ENCODE results near the gene REXO1. TPM values are rescaled to one million over a fixed set of nuclear protein-coding genes. Genes with fewer than 3 reads are reported as not detected.

REXO1 gene
- total and polyA plus RNA-seq, 2 donors (not counting 3 experiments of a cell fraction or from before 2014, with no cell fraction given): 41.1 to 56.9 TPM

DNA sequence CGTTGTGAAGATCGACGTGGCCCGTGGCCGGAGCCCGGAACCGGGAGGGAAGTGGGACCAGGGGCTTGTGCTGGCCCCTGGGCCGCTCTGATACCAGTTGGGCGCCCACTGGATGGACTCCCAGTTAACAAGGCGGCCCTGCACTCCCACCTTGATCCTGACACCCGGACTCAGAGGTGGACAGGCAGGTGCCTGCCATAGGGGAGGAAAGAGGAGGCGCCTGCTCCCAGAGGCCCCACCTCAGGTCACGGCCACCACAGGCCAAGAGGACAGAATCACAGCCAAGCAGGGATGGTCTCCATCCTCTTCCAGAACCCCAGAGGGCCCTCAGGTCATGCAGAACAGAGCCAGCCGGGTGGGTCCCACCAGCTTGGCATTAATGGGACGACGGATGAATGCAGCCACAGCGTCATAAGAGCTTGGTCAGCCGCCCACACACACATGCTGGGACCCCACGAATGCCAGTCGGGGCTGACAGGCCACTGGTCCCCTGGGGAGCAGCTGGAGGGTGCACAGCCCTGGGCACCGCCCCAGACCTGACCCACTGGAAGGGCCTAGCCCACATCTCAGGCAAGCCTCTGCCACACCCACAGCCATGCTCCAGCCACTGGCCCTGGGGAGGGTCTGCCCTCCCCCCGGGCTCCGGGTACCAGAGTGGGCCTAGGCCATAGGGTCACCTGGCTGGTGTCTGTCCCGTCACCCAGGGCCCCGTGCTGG, 24.7 kb upstream of the REXO1 start:
- Histone ChIP-seq H3K27ac (ENCODE audit: insufficient read depth, low read depth, low read length) (no peak overlapping the region), H3K9me3 (replicated peaks; ENCODE audit: control insufficient read depth, insufficient read depth, low read length) (no peaks in the 10 kb centered on the region), H2AFZ (ENCODE audit: low read depth, low read length) (no peak overlapping the region), H3K9me1 (replicated peaks; ENCODE audit: control insufficient read depth, extremely low read depth, insufficient read depth, low read length) (no peaks in the 10 kb centered on the region), H3K4me1 (ENCODE audit: control insufficient read depth, extremely low read depth, insufficient read depth, low read length) (peaks cover 21% of the 10 kb centered on the region), H3K4me3 (replicated peaks in 1 of 3; ENCODE audit: insufficient read depth in 1 of 3, low read depth in 1 of 3, low read length in 3 of 3) (no peak overlapping the region), H3K9ac (replicated peaks; ENCODE audit: extremely low read depth, insufficient read depth, low read length) (no peak overlapping the region), H3K79me2 (ENCODE audit: control insufficient read depth, insufficient read depth, low read length) (peaks cover 38% of the 10 kb centered on the region), H3K27me3 (ENCODE audit: control insufficient read depth in 2 of 2, insufficient read depth in 2 of 2, low read length in 2 of 2) (no peaks in the 10 kb centered on the region), H3K4me2 (ENCODE audit: insufficient read depth, low read length) (no peak overlapping the region), H4K20me1 (replicated peaks; ENCODE audit: control insufficient read depth, extremely low read depth, insufficient read depth, low read length) (no peaks in the 10 kb centered on the region), H3K36me3 (ENCODE audit: control insufficient read depth in 2 of 2, extremely low read depth in 1 of 2, insufficient read depth in 2 of 2, low read length in 2 of 2) (peaks cover 0 to 4% of the 10 kb centered on the region in 2 experiments)
- intact Hi-C loops (cut with micrococcal nuclease) (no loop called here), dilution Hi-C loops (cut with MboI; ENCODE audit: extremely low pct_ligation_motif_present, low sequenced_read_pairs) (no loop called here)
- FAIRE-seq (no peak), DNase-seq (ENCODE audit: low read depth, low spot score) (no peak)
- TF ChIP-seq GATA2 (IDR thresholded peaks at IDR 0.05; ENCODE audit: insufficient read depth, insufficient read length, low read depth, low read length) (no peak), MYC (IDR thresholded peaks at IDR 0.05; ENCODE audit: low read depth, low read length) (no peak), POLR2AphosphoS5 (IDR thresholded peaks at IDR 0.05; ENCODE audit: insufficient read depth, low read depth, low read length) (no peak), FOS (IDR thresholded peaks at IDR 0.05; ENCODE audit: borderline replicate concordance, insufficient read depth, low read length) (no peak), EZH2 (IDR thresholded peaks at IDR 0.05; ENCODE audit: borderline replicate concordance, low read depth, low read length, severe bottlenecking) (no peak), POLR2A (IDR thresholded peaks at IDR 0.05; ENCODE audit: low read depth, low read length) (no peak), CTCF (IDR thresholded peaks at IDR 0.05; ENCODE audit: extremely low read depth in 1 of 2, insufficient read depth in 1 of 2, low read depth in 1 of 2, low read length in 2 of 2) (no peak), JUN (IDR thresholded peaks at IDR 0.05; ENCODE audit: borderline replicate concordance, insufficient read depth, insufficient read length, low read depth) (no peak)
- TF ChIP-seq, protein P1, sequence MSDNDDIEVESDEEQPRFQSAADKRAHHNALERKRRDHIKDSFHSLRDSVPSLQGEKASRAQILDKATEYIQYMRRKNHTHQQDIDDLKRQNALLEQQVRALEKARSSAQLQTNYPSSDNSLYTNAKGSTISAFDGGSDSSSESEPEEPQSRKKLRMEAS (IDR thresholded peaks at IDR 0.05; ENCODE audit: insufficient read depth, insufficient read length): no peak
- no TSS peak for BruUV-seq (replicated peaks)
- POLR2A ChIA-PET: interaction anchor here (0.5 kb wide), 1 partner anchor 394 kb away, joined by 3 read pairs; the partner anchor contains the start of gene C19orf25
- CTCF ChIA-PET: interaction anchor here (1.0 kb wide), 1 partner anchor 8 kb away, joined by 3 read pairs; no protein-coding TSS in a partner anchor

Measured in endothelial cell of umbilical vein (primary cell).